CD1c-positive myeloid dendritic cell (primary cell): ENCODE data around the gene CTIF.
A peak's percentile ranks its signal among the peaks of the same experiment; 100 is the strongest.

Experiments used
- DNase-seq: peaks from one replicate; pipeline ENCODE4 v3.0.0-alpha.2; 2016; ENCODE audit errors: extremely low spot score

CTIF gene

GRCh38 chr18:48832938-48833700 lies 294.3 kb downstream of the CTIF start:
- peak; percentile 74 for DNase-seq

- peak; percentile 60 for DNase-seq
These were observed 295.0 kb downstream of the CTIF start for GRCh38 chr18:48833701-48834412.

GRCh38 chr18:48834413-48835031 lies 295.7 kb downstream of the CTIF start:
- peak; percentile 94 for DNase-seq

GRCh38 chr18:48835119-48835518 lies 296.3 kb downstream of the CTIF start:
- no peak for DNase-seq

GRCh38 chr18:48835745-48836170 lies 296.9 kb downstream of the CTIF start:
- DNase-seq = no peak

- no peak for DNase-seq
These were observed 297.5 kb downstream of the CTIF start for GRCh38 chr18:48836231-48836805.

- no peak for DNase-seq
These were observed 298.2 kb downstream of the CTIF start for GRCh38 chr18:48836806-48837615.

GRCh38 chr18:48837676-48838075 lies 298.8 kb downstream of the CTIF start:
- no peak for DNase-seq

GRCh38 chr18:48838166-48838775 lies 299.4 kb downstream of the CTIF start:
- DNase-seq = no peak

GRCh38 chr18:48838921-48839818 lies 300.3 kb downstream of the CTIF start:
- DNase-seq = no peak

- DNase-seq = no peak
These were observed 301.1 kb downstream of the CTIF start for GRCh38 chr18:48839819-48840490.

GRCh38 chr18:48840491-48840877 lies 301.7 kb downstream of the CTIF start:
- no peak for DNase-seq

- DNase-seq = peak; percentile 89
These were observed 302.8 kb downstream of the CTIF start for GRCh38 chr18:48841381-48842258.

GRCh38 chr18:48842259-48843061 lies 303.6 kb downstream of the CTIF start:
- DNase-seq = no peak

GRCh38 chr18:48843162-48843561 lies 304.3 kb downstream of the CTIF start:
- no peak for DNase-seq

- no peak for DNase-seq
These were observed 304.8 kb downstream of the CTIF start for GRCh38 chr18:48843596-48843995.

- DNase-seq = no peak
These were observed 305.4 kb downstream of the CTIF start for GRCh38 chr18:48844271-48844670.

- DNase-seq = peak; percentile 61
These were observed 306.3 kb downstream of the CTIF start for GRCh38 chr18:48845174-48845573.
